H9 (cell line): ENCODE data around the gene GATAD2B. TPM values are rescaled to one million over a fixed set of nuclear protein-coding genes. Genes with fewer than 3 reads are reported as not detected.

ENCODE experiments used
- DNase-seq: peaks from one replicate; pipeline ENCODE4 v3.0.0-alpha.2; 2017
- H2AFZ ChIP-seq: one replicate; pipeline ENCODE4 v1.6.1; 2013; ENCODE audit warnings: mild to moderate bottlenecking, low read length, control low read depth, moderate library complexity
- H2AK5ac ChIP-seq: 2 replicates; pipeline ENCODE4 v1.6.1; 2013; ENCODE audit warnings: low read length, control low read depth, mixed read lengths; ENCODE audit not compliant: insufficient read length
- H2BK120ac ChIP-seq: one replicate; pipeline ENCODE4 v1.6.1; 2013; ENCODE audit warnings: low read depth, mild to moderate bottlenecking, low read length, control low read depth, inconsistent platforms; ENCODE audit not compliant: poor library complexity, severe bottlenecking
- H2BK12ac ChIP-seq: 2 replicates; pipeline ENCODE4 v1.6.1; 2013; ENCODE audit warnings: low read length, control low read depth, mixed read lengths, low read depth; ENCODE audit not compliant: insufficient read length
- H2BK15ac ChIP-seq: 2 replicates; pipeline ENCODE4 v1.6.1; 2013; ENCODE audit warnings: low read depth, low read length, control low read depth
- H2BK20ac ChIP-seq: one replicate; pipeline ENCODE4 v1.6.1; 2013; ENCODE audit warnings: low read depth, mild to moderate bottlenecking, low read length, control low read depth, inconsistent platforms; ENCODE audit not compliant: poor library complexity, severe bottlenecking
- H2BK5ac ChIP-seq: 2 replicates; pipeline ENCODE4 v1.6.1; 2013; ENCODE audit warnings: low read length, control low read depth, mixed read lengths; ENCODE audit not compliant: insufficient read length
- H3K14ac ChIP-seq: 2 replicates; pipeline ENCODE4 v1.6.1; 2013; ENCODE audit warnings: low read length, control low read depth; ENCODE audit not compliant: insufficient read depth
- H3K18ac ChIP-seq: 2 replicates; pipeline ENCODE4 v1.6.1; 2013; ENCODE audit warnings: low read depth, mild to moderate bottlenecking, mixed read lengths, low read length, control low read depth; ENCODE audit not compliant: insufficient read length
- H3K23ac ChIP-seq: 2 replicates; pipeline ENCODE4 v1.6.1; 2013; ENCODE audit warnings: low read length, control low read depth, mixed read lengths, low read depth; ENCODE audit not compliant: insufficient read length
- H3K23me2 ChIP-seq: 2 replicates; pipeline ENCODE4 v1.6.1; 2013; ENCODE audit warnings: low read depth, mild to moderate bottlenecking, mixed read lengths, low read length, control low read depth; ENCODE audit not compliant: insufficient read length, poor library complexity, severe bottlenecking
- H3K27ac ChIP-seq: 2 replicates; pipeline ENCODE4 v1.5.1; 2013; ENCODE audit warnings: low read length, control low read depth, mixed read lengths, low read depth; ENCODE audit not compliant: insufficient read length
- H3K27me3 ChIP-seq: 2 replicates; pipeline ENCODE4 v1.6.1; 2013; ENCODE audit warnings: low read length, control low read depth, inconsistent platforms; ENCODE audit not compliant: insufficient read depth
- H3K4ac ChIP-seq: 2 replicates; pipeline ENCODE4 v1.6.1; 2013; ENCODE audit warnings: low read depth, mild to moderate bottlenecking, control low read depth, inconsistent platforms, low read length, moderate library complexity
- H3K4me1 ChIP-seq: 2 replicates; pipeline ENCODE4 v1.6.1; 2013; ENCODE audit warnings: low read length, control low read depth, inconsistent platforms; ENCODE audit not compliant: insufficient read depth
- H3K4me2 ChIP-seq: 2 replicates; pipeline ENCODE4 v1.6.1; 2013; ENCODE audit warnings: low read length, control low read depth, mixed read lengths; ENCODE audit not compliant: insufficient read length, insufficient read depth
- H3K56ac ChIP-seq: 2 replicates; pipeline ENCODE4 v1.6.1; 2013; ENCODE audit warnings: low read depth, mild to moderate bottlenecking, mixed read lengths, low read length, control low read depth; ENCODE audit not compliant: insufficient read length
- H3K79me1 ChIP-seq: 2 replicates; pipeline ENCODE4 v1.6.1; 2013; ENCODE audit warnings: low read depth, mild to moderate bottlenecking, moderate library complexity, low read length, control low read depth, inconsistent platforms; ENCODE audit not compliant: insufficient read depth, poor library complexity, severe bottlenecking
- H3K79me2 ChIP-seq: 2 replicates; pipeline ENCODE4 v1.6.1; 2013; ENCODE audit warnings: low read length, control low read depth, inconsistent platforms; ENCODE audit not compliant: insufficient read depth
- H3K9ac ChIP-seq: 2 replicates; pipeline ENCODE4 v1.6.1; 2013; ENCODE audit warnings: low read length, control low read depth, mixed read lengths; ENCODE audit not compliant: insufficient read length; ENCODE audit errors: extremely low read depth
- H3K9me3 ChIP-seq: one replicate; pipeline ENCODE4 v1.6.1; 2013; ENCODE audit warnings: low read depth, low read length, inconsistent platforms; ENCODE audit not compliant: control insufficient read depth
- H3T11ph ChIP-seq: one replicate; pipeline ENCODE4 v1.6.1; 2013; ENCODE audit warnings: mild to moderate bottlenecking, low read length, control low read depth, inconsistent platforms
- H4K20me1 ChIP-seq: one replicate; pipeline ENCODE4 v1.6.1; 2013; ENCODE audit not compliant: control insufficient read depth, insufficient read length, insufficient read depth
- H4K5ac ChIP-seq: 2 replicates; pipeline ENCODE4 v1.6.1; 2013; ENCODE audit warnings: low read depth, mild to moderate bottlenecking, mixed read lengths, low read length, control low read depth; ENCODE audit not compliant: insufficient read length
- H4K8ac ChIP-seq: replicated peaks from 2 replicates; pipeline ENCODE4 v1.6.1; 2013; ENCODE audit warnings: low read length, control low read depth, mixed read lengths, low read depth; ENCODE audit not compliant: insufficient read length
- H4K91ac ChIP-seq: 2 replicates; pipeline ENCODE4 v1.6.1; 2013; ENCODE audit warnings: low read depth, mild to moderate bottlenecking, moderate library complexity, mixed read lengths, low read length, control low read depth; ENCODE audit not compliant: insufficient read length
- H3K27ac Mint-ChIP-seq, 3 experiments: 2 replicates in 2 of 3; 3 replicates in 1 of 3; pipeline ENCODE4 v1.8.0; 2020 to 2021; ENCODE audit warnings: mixed read lengths in 3 of 3, mild to moderate bottlenecking in 1 of 3, moderate library complexity in 1 of 3
- H3K27me3 Mint-ChIP-seq: 2 replicates; pipeline ENCODE4 v1.8.0; 2021; ENCODE audit warnings: low read depth, mild to moderate bottlenecking, moderate library complexity, mixed read lengths
- H3K36me3 Mint-ChIP-seq, 3 experiments: 2 replicates in 2 of 3; 3 replicates in 1 of 3; pipeline ENCODE4 v1.8.0; 2020 to 2021; ENCODE audit warnings: low read depth in 3 of 3, mixed read lengths in 3 of 3; ENCODE audit not compliant: insufficient read depth in 1 of 3
- H3K4me1 Mint-ChIP-seq, 2 experiments: 2 replicates each; pipeline ENCODE4 v1.8.0; 2020; ENCODE audit warnings: mixed read lengths in 2 of 2
- H3K4me3 Mint-ChIP-seq, 2 experiments: 2 replicates in 1 of 2; 3 replicates in 1 of 2; pipeline ENCODE4 v1.8.0; 2020 to 2021; ENCODE audit warnings: mild to moderate bottlenecking in 2 of 2, mixed read lengths in 2 of 2, moderate library complexity in 1 of 2
- H3K9me3 Mint-ChIP-seq, 2 experiments: 2 replicates in 1 of 2; 3 replicates in 1 of 2; pipeline ENCODE4 v1.8.0; 2020; ENCODE audit warnings: mild to moderate bottlenecking in 2 of 2, mixed read lengths in 2 of 2, moderate library complexity in 1 of 2
- WGBS: extraction: QIAGEN DNeasy Blood & Tissue Kit; methylation state at CpG from one replicate; pipeline ENCODE4 v1.1.7; 2013; ENCODE audit warnings: missing lambda C conversion rate, low lambda C conversion rate, mixed read lengths; ENCODE audit not compliant: insufficient read length; ENCODE audit errors: extremely low coverage; 5-methylcytosine and 5-hydroxymethylcytosine counted together
- total RNA-seq: library from RNA; stranded (reverse); gene quantifications from 2 replicates; pipeline ENCODE4 v1.2.1, GENCODE V29; 2021
- TF ChIP-seq, protein P1 (sequence below): fragments of 200-600 bp; sonication (generic); conservative IDR thresholded peaks from 3 replicates; pipeline ENCODE4 v1.8.0; 2021; ENCODE audit warnings: antibody characterized with exemption, mild to moderate bottlenecking

The GATAD2B gene
- total RNA-seq, 1 experiment from 2014 or later, result 44.1 TPM

DNA sequence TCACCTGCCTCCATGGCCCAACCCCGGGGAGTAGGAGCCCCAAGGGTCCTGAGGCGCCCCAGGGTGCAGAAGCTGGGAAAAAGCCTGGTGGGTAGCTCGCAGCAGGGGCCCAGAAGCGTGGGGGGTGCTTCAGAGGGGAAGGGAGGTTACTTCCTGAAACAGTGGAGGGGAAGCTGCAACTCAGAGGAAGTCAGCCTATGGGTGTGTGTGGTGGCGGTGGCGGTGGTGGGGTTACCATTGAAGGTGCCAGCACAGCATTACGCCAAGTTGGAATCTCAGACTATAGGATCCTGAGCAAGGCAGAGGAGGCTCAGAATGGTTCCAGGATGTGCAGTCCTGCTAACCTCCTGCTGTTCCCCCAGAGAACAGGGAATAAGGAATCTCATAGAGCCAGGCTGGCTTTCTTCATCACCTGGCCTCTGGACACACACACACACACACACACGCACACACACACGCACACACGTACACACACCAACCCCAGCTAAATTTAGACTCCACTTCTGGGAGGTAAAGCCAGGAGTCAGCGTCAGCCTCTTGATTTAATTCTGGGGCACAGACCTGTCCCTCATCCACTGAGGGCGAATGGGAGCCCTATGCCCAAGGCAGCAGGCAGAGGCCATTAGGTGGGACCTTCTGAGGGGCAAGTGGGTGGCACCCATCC lies 22.5 kb upstream of the GATAD2B start:
- Histone ChIP-seq H3T11ph (no peak overlapping the region), H3K18ac (no peak overlapping the region), H3K9ac (peak overlapping the region; percentile 61), H3K79me1 (peaks cover 3% of the 10 kb centered on the region), H2AFZ (no peak overlapping the region), H2BK5ac (no peak overlapping the region), H3K79me2 (no peaks in the 10 kb centered on the region), H4K8ac (no peak overlapping the region), H3K4ac (no peak overlapping the region), H3K23ac (no peak overlapping the region), H4K91ac (no peak overlapping the region), H3K56ac (no peak overlapping the region), H2BK20ac (no peak overlapping the region), H4K5ac (no peak overlapping the region), H2AK5ac (no peak overlapping the region), H3K14ac (no peak overlapping the region), H3K27ac (no peak overlapping the region), H4K20me1 (no peaks in the 10 kb centered on the region), H3K23me2 (peaks cover 5% of the 10 kb centered on the region), H3K9me3 (no peaks in the 10 kb centered on the region), H2BK15ac (no peak overlapping the region), H2BK120ac (no peak overlapping the region), H3K27me3 (no peaks in the 10 kb centered on the region), H2BK12ac (no peak overlapping the region), H3K4me1 (no peaks in the 10 kb centered on the region; the same call in 1 of the 2 replicates), H3K4me2 (peak overlapping the region; percentile 52)
- TF ChIP-seq, protein P1, sequence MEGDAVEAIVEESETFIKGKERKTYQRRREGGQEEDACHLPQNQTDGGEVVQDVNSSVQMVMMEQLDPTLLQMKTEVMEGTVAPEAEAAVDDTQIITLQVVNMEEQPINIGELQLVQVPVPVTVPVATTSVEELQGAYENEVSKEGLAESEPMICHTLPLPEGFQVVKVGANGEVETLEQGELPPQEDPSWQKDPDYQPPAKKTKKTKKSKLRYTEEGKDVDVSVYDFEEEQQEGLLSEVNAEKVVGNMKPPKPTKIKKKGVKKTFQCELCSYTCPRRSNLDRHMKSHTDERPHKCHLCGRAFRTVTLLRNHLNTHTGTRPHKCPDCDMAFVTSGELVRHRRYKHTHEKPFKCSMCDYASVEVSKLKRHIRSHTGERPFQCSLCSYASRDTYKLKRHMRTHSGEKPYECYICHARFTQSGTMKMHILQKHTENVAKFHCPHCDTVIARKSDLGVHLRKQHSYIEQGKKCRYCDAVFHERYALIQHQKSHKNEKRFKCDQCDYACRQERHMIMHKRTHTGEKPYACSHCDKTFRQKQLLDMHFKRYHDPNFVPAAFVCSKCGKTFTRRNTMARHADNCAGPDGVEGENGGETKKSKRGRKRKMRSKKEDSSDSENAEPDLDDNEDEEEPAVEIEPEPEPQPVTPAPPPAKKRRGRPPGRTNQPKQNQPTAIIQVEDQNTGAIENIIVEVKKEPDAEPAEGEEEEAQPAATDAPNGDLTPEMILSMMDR, result no peak
- H3K9me3 Mint-ChIP-seq, result no peaks in the 10 kb centered on the region
- peaks cover 11 to 55% (median 37%) of the 10 kb centered on the region in 3 experiments for H3K36me3 Mint-ChIP-seq
- H3K27me3 Mint-ChIP-seq, result no peaks in the 10 kb centered on the region
- H3K4me1 Mint-ChIP-seq, result peaks cover 10 to 17% of the 10 kb centered on the region in 2 experiments
- no peak for DNase-seq
- H3K4me3 Mint-ChIP-seq, result peak overlapping the region; percentile 82 to 93
- H3K27ac Mint-ChIP-seq, result peak overlapping the region in 1 of 3 experiments; percentile 83; a peak in 4 of 7 replicates
- WGBS, result no CpG with 5 or more reads among the region's 12 CpGs
